Measurements from ENCODE around the gene HMGA1. TPM values are rescaled to one million over a fixed set of nuclear protein-coding genes. Genes with fewer than 3 reads are reported as not detected.

The HMGA1 gene
- total and polyA plus RNA-seq, 10 of the 15 experiments (the other 5 are each of a cell fraction or from before 2014, with no cell fraction given), result 13.4 to 885 (median 508) TPM

GRCh38 chr6:34195726-34196115, 41.0 kb upstream of the HMGA1 start:
- no peak for ATAC-seq
- intact Hi-C loops (cut with micrococcal nuclease; ENCODE audit: unreplicated experiment), result loop anchor here (1.0 to 2.0 kb wide), 2 partner anchors 51 to 220 kb away; no protein-coding TSS in a partner anchor
- POLR2A ChIA-PET, result interaction anchor here (0.7 to 2.2 kb wide), 3 partner anchors 41 to 228 kb away, joined by 4 to 11 read pairs (median 4); partner anchors contain the start of genes HMGA1 and SMIM29

More at GRCh38 chr6:34195726-34196115, 41.0 kb upstream of the HMGA1 start:
- no peak overlapping the region for H2AFZ ChIP-seq (ENCODE audit: control insufficient read depth, low read depth, low read length)
- H3K27me3 ChIP-seq (replicated peaks in 1 of 2; ENCODE audit: control insufficient read depth in 2 of 2, insufficient read depth in 2 of 2, low read length in 1 of 2), result peaks cover 0 to 2% of the 10 kb centered on the region in 2 experiments; a peak in 1 of 4 replicates
- no peak overlapping the region for H3K4me3 ChIP-seq
- no peak for FAIRE-seq
- no peaks in the 10 kb centered on the region for H3K79me2 ChIP-seq (ENCODE audit: control insufficient read depth, insufficient read depth, low read length)
- H3K36me3 ChIP-seq (ENCODE audit: control insufficient read depth in 2 of 2, insufficient read depth in 2 of 2, low read length in 1 of 2), result no peaks in the 10 kb centered on the region
- H3K9me3 ChIP-seq (replicated peaks; ENCODE audit: control insufficient read depth, insufficient read depth, low read length), result no peaks in the 10 kb centered on the region
- no peak for TF ChIP-seq SIN3A (IDR thresholded peaks at IDR 0.05; ENCODE audit: low read depth, low read length)
- TF ChIP-seq EZH2 (IDR thresholded peaks at IDR 0.05; ENCODE audit: borderline replicate concordance, control insufficient read depth, low read depth, low read length), result no peak
- TF ChIP-seq POLR2AphosphoS5 (IDR thresholded peaks at IDR 0.05; ENCODE audit: low read length), result no peak
- no peak for TF ChIP-seq SMC3 (IDR thresholded peaks at IDR 0.05; ENCODE audit: borderline replicate concordance, low read length)
- no peak for TF ChIP-seq ZNF274 (IDR thresholded peaks at IDR 0.05; ENCODE audit: insufficient read depth, insufficient read length)
- no peak for TF ChIP-seq ZNF24 (IDR thresholded peaks at IDR 0.05)
- no peak for TF ChIP-seq NFXL1 (IDR thresholded peaks at IDR 0.05; ENCODE audit: borderline replicate concordance)
- no peak for TF ChIP-seq RAD21 (IDR thresholded peaks at IDR 0.05; ENCODE audit: insufficient read depth, low read depth, low read length)
- no peak for TF ChIP-seq RELA (IDR thresholded peaks at IDR 0.05; ENCODE audit: borderline replicate concordance, partially characterized antibody)
- no peak for TF ChIP-seq SPI1 (IDR thresholded peaks at IDR 0.05; ENCODE audit: borderline replicate concordance, insufficient read depth, low read depth, low read length)
- TF ChIP-seq NFYB (IDR thresholded peaks at IDR 0.05; ENCODE audit: insufficient read depth, low read depth, low read length), result no peak
- no peak for TF ChIP-seq SMAD1 (IDR thresholded peaks at IDR 0.05; ENCODE audit: low read depth, partially characterized antibody)
- TF ChIP-seq POLR2A (IDR thresholded peaks at IDR 0.05; ENCODE audit: low read depth, low read length), result no peak
- TF ChIP-seq, protein P1, sequence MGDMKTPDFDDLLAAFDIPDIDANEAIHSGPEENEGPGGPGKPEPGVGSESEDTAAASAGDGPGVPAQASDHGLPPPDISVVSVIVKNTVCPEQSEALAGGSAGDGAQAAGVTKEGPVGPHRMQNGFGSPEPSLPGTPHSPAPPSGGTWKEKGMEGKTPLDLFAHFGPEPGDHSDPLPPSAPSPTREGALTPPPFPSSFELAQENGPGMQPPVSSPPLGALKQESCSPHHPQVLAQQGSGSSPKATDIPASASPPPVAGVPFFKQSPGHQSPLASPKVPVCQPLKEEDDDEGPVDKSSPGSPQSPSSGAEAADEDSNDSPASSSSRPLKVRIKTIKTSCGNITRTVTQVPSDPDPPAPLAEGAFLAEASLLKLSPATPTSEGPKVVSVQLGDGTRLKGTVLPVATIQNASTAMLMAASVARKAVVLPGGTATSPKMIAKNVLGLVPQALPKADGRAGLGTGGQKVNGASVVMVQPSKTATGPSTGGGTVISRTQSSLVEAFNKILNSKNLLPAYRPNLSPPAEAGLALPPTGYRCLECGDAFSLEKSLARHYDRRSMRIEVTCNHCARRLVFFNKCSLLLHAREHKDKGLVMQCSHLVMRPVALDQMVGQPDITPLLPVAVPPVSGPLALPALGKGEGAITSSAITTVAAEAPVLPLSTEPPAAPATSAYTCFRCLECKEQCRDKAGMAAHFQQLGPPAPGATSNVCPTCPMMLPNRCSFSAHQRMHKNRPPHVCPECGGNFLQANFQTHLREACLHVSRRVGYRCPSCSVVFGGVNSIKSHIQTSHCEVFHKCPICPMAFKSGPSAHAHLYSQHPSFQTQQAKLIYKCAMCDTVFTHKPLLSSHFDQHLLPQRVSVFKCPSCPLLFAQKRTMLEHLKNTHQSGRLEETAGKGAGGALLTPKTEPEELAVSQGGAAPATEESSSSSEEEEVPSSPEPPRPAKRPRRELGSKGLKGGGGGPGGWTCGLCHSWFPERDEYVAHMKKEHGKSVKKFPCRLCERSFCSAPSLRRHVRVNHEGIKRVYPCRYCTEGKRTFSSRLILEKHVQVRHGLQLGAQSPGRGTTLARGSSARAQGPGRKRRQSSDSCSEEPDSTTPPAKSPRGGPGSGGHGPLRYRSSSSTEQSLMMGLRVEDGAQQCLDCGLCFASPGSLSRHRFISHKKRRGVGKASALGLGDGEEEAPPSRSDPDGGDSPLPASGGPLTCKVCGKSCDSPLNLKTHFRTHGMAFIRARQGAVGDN (IDR thresholded peaks at IDR 0.05), result no peak
- TF ChIP-seq BMI1 (IDR thresholded peaks at IDR 0.05; ENCODE audit: borderline replicate concordance), result no peak
- no peak for TF ChIP-seq RBBP5 (conservative IDR thresholded peaks at IDR 0.05)
- no peak for TF ChIP-seq MEF2B (IDR thresholded peaks at IDR 0.05; ENCODE audit: partially characterized antibody, poor library complexity, severe bottlenecking)
- TF ChIP-seq SMAD5 (IDR thresholded peaks at IDR 0.05; ENCODE audit: low read depth), result no peak
- no peak for TF ChIP-seq DPF2 (IDR thresholded peaks at IDR 0.05)
- no peak for TF ChIP-seq HSF1 (IDR thresholded peaks at IDR 0.05; ENCODE audit: low read depth, low read length)
- H3K9ac ChIP-seq (ENCODE audit: control insufficient read depth, insufficient read depth, low read length), result no peak overlapping the region
- WGBS (ENCODE audit: insufficient coverage, insufficient replicate concordance, low lambda C conversion rate, missing lambda C conversion rate), result 43% methylated on average over 7 of the region's 7 CpGs
- no TSS peak for BruUV-seq (replicated peaks)
- no peak overlapping the region for H3K27ac ChIP-seq (ENCODE audit: control insufficient read depth, insufficient read depth)
- ChIA-PET RAD21 (ENCODE audit: unreplicated experiment) (interaction anchor here (0.6 to 2.2 kb wide), 19 partner anchors 9 to 944 kb away, joined by 3 to 38 read pairs (median 4); partner anchors contain the start of genes HMGA1 and SMIM29), SMC1A (ENCODE audit: uncharacterized antibody, unreplicated experiment) (interaction anchor here (0.8 to 2.2 kb wide), 15 partner anchors 10 to 230 kb away, joined by 3 to 30 read pairs (median 3); partner anchors contain the start of genes RPS10 and SMIM29), CTCF (interaction anchor here (0.6 to 4.4 kb wide), 30 partner anchors 12 to 455 kb away, joined by 3 to 56 read pairs (median 5); partner anchors contain the start of genes HMGA1, RPS10 and SMIM29)
- in situ Hi-C loops (cut with MboI), result no loop called here
- no peaks in the 10 kb centered on the region for H4K20me1 ChIP-seq (ENCODE audit: control insufficient read depth, insufficient read depth)
- H3K4me2 ChIP-seq (ENCODE audit: control insufficient read depth, insufficient read depth), result no peak overlapping the region; the same call in 1 of the 2 replicates
- peaks cover 8% of the 10 kb centered on the region for H3K4me1 ChIP-seq (ENCODE audit: control insufficient read depth, insufficient read depth, low read length)
- DNase-seq (ENCODE audit: low read depth, low spot score), result no peak

All from GM12878 (cell line).